GM19452 (cell line): Measurements from ENCODE around the gene LMOD2.
A peak's percentile ranks its signal among the peaks of the same experiment; 100 is the strongest.

ENCODE experiments used
- ATAC-seq: cut with Tn5 transposase; IDR thresholded peaks from one replicate; pipeline ENCODE4 v1.9.1; 2021; ENCODE audit not compliant: unreplicated experiment

Gene LMOD2

GRCh38 chr7:123669485-123669884, 13.8 kb downstream of the LMOD2 start:
- no peak for ATAC-seq

- no peak for ATAC-seq
Observed at GRCh38 chr7:123673137-123673732, 17.6 kb downstream of the LMOD2 start.

- no peak for ATAC-seq
Observed at GRCh38 chr7:123673752-123674398, 18.2 kb downstream of the LMOD2 start.

- no peak for ATAC-seq
Observed at GRCh38 chr7:123674399-123675180, 18.9 kb downstream of the LMOD2 start.

- no peak for ATAC-seq
Observed at GRCh38 chr7:123675181-123675473, 19.5 kb downstream of the LMOD2 start.

GRCh38 chr7:123677061-123677715, 21.5 kb downstream of the LMOD2 start:
- ATAC-seq: no peak

GRCh38 chr7:123679614-123680013, 23.9 kb downstream of the LMOD2 start:
- ATAC-seq: no peak

GRCh38 chr7:123680580-123680979, 24.9 kb downstream of the LMOD2 start:
- no peak for ATAC-seq

- no peak for ATAC-seq
Observed at GRCh38 chr7:123681561-123681960, 25.9 kb downstream of the LMOD2 start.

- peak; percentile 55 for ATAC-seq
Observed at GRCh38 chr7:123682690-123683089, 27.0 kb downstream of the LMOD2 start.

- ATAC-seq: no peak
Observed at GRCh38 chr7:123687161-123687560, 31.5 kb downstream of the LMOD2 start.

GRCh38 chr7:123687727-123688126, 32.1 kb downstream of the LMOD2 start:
- ATAC-seq: no peak

- ATAC-seq: no peak
Observed at GRCh38 chr7:123689250-123689649, 33.6 kb downstream of the LMOD2 start.

GRCh38 chr7:123690550-123690949, 34.9 kb downstream of the LMOD2 start:
- no peak for ATAC-seq

GRCh38 chr7:123692471-123692877, 36.8 kb downstream of the LMOD2 start:
- ATAC-seq: no peak

- ATAC-seq: no peak
Observed at GRCh38 chr7:123695944-123696677, 40.4 kb downstream of the LMOD2 start.

GRCh38 chr7:123705211-123705901, 49.7 kb downstream of the LMOD2 start:
- ATAC-seq: no peak

- no peak for ATAC-seq
Observed at GRCh38 chr7:123709525-123709924, 53.9 kb downstream of the LMOD2 start.

GRCh38 chr7:123710683-123711082, 55.0 kb downstream of the LMOD2 start:
- no peak for ATAC-seq

GRCh38 chr7:123711832-123712293, 56.2 kb downstream of the LMOD2 start:
- ATAC-seq: no peak
